ENCODE measurements around the gene CREB5. TPM values are rescaled to one million over a fixed set of nuclear protein-coding genes. Genes with fewer than 3 reads are reported as not detected.

The CREB5 gene
- total RNA-seq, 1 donor from 2014 or later = 4.6 TPM

DNA sequence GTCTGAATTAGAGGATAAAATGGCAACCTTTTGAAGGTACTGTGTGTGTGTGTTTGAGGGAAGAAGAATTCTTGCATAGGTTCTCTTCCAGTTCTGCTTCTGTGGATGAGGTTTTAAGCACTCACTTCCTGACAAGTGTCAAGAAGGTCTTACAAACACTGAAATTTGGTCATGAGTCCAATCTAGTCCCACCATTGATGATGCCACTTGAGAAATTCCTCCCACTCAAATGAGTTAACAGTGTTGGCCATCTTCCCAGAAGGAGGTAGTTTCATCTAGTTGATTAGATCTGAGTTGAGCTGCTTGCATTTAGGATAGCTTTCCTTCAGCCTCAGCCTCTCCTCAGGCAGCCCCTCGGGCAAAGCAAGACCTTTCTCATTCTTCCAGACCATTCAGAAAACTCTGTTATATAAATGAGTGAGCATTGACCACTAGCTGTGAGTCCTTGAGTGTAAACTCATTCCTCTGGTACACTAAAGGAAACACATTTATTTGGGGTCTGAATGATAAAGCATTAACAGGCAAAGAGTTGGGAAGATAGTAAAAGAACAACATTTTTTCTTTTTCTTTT is 356.3 kb downstream of the CREB5 start:
- Mint-ChIP-seq H3K9me3 (ENCODE audit: low read depth) (no peaks in the 10 kb centered on the region), H3K27me3 (peaks cover 4% of the 10 kb centered on the region), H3K4me1 (ENCODE audit: low read depth) (no peaks in the 10 kb centered on the region), H3K36me3 (ENCODE audit: insufficient read depth) (no peaks in the 10 kb centered on the region), H3K27ac (no peak overlapping the region), H3K4me3 (ENCODE audit: low read depth) (no peak overlapping the region)
- TF ChIP-seq, protein P1, sequence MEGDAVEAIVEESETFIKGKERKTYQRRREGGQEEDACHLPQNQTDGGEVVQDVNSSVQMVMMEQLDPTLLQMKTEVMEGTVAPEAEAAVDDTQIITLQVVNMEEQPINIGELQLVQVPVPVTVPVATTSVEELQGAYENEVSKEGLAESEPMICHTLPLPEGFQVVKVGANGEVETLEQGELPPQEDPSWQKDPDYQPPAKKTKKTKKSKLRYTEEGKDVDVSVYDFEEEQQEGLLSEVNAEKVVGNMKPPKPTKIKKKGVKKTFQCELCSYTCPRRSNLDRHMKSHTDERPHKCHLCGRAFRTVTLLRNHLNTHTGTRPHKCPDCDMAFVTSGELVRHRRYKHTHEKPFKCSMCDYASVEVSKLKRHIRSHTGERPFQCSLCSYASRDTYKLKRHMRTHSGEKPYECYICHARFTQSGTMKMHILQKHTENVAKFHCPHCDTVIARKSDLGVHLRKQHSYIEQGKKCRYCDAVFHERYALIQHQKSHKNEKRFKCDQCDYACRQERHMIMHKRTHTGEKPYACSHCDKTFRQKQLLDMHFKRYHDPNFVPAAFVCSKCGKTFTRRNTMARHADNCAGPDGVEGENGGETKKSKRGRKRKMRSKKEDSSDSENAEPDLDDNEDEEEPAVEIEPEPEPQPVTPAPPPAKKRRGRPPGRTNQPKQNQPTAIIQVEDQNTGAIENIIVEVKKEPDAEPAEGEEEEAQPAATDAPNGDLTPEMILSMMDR (IDR thresholded peaks at IDR 0.05; ENCODE audit: unreplicated experiment) = no peak
- no peak for DNase-seq (ENCODE audit: low spot score, unreplicated experiment)

DNA sequence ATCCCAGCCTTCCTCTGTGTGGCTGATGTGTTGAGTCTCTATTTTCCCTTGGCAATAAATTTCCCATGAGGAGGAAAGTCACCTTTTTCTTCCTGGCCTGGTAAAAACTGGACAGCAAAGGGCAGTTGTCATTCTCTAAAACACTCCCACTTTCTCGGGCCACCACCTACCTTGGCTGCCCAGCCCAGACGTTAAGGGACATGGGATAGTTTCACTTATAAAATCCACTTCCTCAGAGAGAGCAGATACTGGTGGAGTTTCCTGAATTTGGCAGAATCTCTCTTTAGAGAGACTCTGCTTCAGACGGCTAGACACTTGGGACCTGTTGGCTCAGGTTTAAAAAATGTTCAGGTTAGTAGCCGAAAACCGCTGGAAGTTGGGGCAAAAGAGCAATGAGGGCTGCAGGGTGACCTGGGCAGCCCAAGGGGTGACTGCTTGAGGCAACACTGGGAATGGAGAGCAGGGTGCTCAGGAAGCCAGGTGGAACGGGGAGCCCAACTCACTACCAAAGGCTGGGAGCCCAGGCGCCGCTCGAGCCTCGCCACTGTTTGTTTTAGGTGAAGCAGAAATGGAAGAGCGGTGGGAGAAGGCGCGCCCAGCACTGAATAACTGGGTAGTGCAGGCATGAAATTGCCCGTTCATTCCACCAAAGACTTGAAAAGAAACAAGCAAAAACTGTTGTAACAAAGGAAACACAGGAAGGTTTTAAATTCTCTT is 359.7 kb downstream of the CREB5 start:
- Mint-ChIP-seq H3K27ac (no peak overlapping the region), H3K27me3 (peaks cover 4% of the 10 kb centered on the region), H3K9me3 (ENCODE audit: low read depth) (no peaks in the 10 kb centered on the region), H3K4me3 (ENCODE audit: low read depth) (no peak overlapping the region), H3K36me3 (ENCODE audit: insufficient read depth) (no peaks in the 10 kb centered on the region), H3K4me1 (ENCODE audit: low read depth) (peaks cover 11% of the 10 kb centered on the region)
- TF ChIP-seq, protein P1 (IDR thresholded peaks at IDR 0.05; ENCODE audit: unreplicated experiment) = no peak
- no peak for DNase-seq (ENCODE audit: low spot score, unreplicated experiment)

- Mint-ChIP-seq H3K4me1 (ENCODE audit: low read depth) (peaks cover 11% of the 10 kb centered on the region), H3K27me3 (peaks cover 1% of the 10 kb centered on the region), H3K4me3 (ENCODE audit: low read depth) (no peak overlapping the region), H3K27ac (no peak overlapping the region), H3K36me3 (ENCODE audit: insufficient read depth) (no peaks in the 10 kb centered on the region), H3K9me3 (ENCODE audit: low read depth) (no peaks in the 10 kb centered on the region)
- DNase-seq (ENCODE audit: low spot score, unreplicated experiment) = no peak
- TF ChIP-seq, protein P1 (IDR thresholded peaks at IDR 0.05; ENCODE audit: unreplicated experiment) = no peak
Observed at GRCh38 chr7:28773423-28774145, 361.3 kb downstream of the CREB5 start.

DNA sequence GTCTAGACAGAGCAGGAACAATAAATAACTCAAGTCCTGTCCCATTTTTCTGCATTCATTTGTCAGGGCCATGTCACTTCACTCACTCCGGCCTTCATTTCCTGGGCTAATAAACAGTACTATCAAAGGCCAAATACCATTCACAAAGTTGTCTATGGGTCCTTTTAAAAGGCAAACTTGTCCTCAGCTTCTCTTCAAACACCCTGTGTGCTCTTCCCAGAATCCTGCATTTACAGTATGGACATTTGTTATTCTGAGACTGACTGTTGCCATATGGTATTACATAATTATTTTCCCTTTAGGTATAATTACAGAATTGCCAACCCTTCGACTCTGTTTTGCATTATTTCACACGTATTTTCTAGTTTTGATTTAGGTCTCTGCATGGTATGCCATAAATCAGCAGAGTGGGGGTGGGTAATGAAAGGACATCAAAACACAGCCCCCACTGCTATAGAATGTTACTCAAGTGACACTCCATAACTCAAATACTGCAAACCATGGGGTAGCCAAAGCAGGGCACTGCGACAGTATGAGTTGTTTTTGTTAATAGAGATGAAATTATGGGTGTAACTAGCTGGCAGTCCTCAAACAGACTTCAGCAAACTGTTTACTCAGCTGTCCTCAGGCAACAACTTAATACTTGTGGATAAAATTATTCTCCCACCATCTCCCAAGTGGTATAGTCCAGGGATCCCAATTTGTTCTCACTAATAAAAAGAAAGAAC is 362.1 kb downstream of the CREB5 start:
- Mint-ChIP-seq H3K27ac (no peak overlapping the region), H3K4me3 (ENCODE audit: low read depth) (no peak overlapping the region), H3K36me3 (ENCODE audit: insufficient read depth) (no peaks in the 10 kb centered on the region), H3K9me3 (ENCODE audit: low read depth) (no peaks in the 10 kb centered on the region), H3K27me3 (no peaks in the 10 kb centered on the region), H3K4me1 (ENCODE audit: low read depth) (peaks cover 13% of the 10 kb centered on the region)
- DNase-seq (ENCODE audit: low spot score, unreplicated experiment) = no peak
- TF ChIP-seq, protein P1 (IDR thresholded peaks at IDR 0.05; ENCODE audit: unreplicated experiment) = no peak

Measured in progenitor cell of endocrine pancreas (in vitro differentiated cells).